Stromal cell of bone marrow (primary cell): ENCODE results near the gene MAN2A2.

ENCODE experiments used
- DNase-seq: peaks from one replicate; pipeline ENCODE4 v3.0.0-alpha.2; 2012; ENCODE audit warnings: low read depth

MAN2A2 gene

GRCh38 chr15:90960298-90961091, 57.4 kb downstream of the MAN2A2 start:
- DNase-seq = no peak

- DNase-seq = no peak
These were observed 58.9 kb downstream of the MAN2A2 start for GRCh38 chr15:90962021-90962420.

- DNase-seq = no peak
These were observed 63.2 kb downstream of the MAN2A2 start for GRCh38 chr15:90966262-90966661.

- DNase-seq = no peak
These were observed 64.1 kb downstream of the MAN2A2 start for GRCh38 chr15:90967206-90967605.

- no peak for DNase-seq
These were observed 65.3 kb downstream of the MAN2A2 start for GRCh38 chr15:90968434-90968833.

- DNase-seq = no peak
These were observed 67.2 kb downstream of the MAN2A2 start for GRCh38 chr15:90970274-90970673.

- no peak for DNase-seq
These were observed 69.0 kb downstream of the MAN2A2 start for GRCh38 chr15:90972133-90972532.
